HUES6 (cell line): ENCODE measurements around the gene TAS2R3.

ENCODE experiments used
- H3K27ac ChIP-seq: 2 replicates; pipeline ENCODE4 v1.7.0; 2013; ENCODE audit warnings: low read depth, mild to moderate bottlenecking, low read length, inconsistent platforms
- H3K27me3 ChIP-seq: 2 replicates; pipeline ENCODE4 v1.6.1; 2013; ENCODE audit warnings: low read length; ENCODE audit not compliant: control insufficient read depth, insufficient read depth
- H3K36me3 ChIP-seq: 2 replicates; pipeline ENCODE4 v1.6.1; 2013; ENCODE audit warnings: low read length; ENCODE audit not compliant: control insufficient read depth, insufficient read depth
- H3K4me1 ChIP-seq: 2 replicates; pipeline ENCODE4 v1.6.1; 2013; ENCODE audit warnings: low read length; ENCODE audit not compliant: control insufficient read depth, insufficient read depth
- H3K4me3 ChIP-seq: 2 replicates; pipeline ENCODE4 v1.5.1; 2013; ENCODE audit warnings: low read depth, low read length
- H3K9ac ChIP-seq: one replicate; pipeline ENCODE4 v1.6.1; 2013; ENCODE audit warnings: mild to moderate bottlenecking, low read length
- H3K9me3 ChIP-seq: 2 replicates; pipeline ENCODE4 v1.6.1; 2013; ENCODE audit warnings: low read depth, low read length; ENCODE audit not compliant: control insufficient read depth, insufficient read depth

TAS2R3 gene

GRCh38 chr7:141788296-141788695 lies 24.4 kb downstream of the TAS2R3 start:
- H3K36me3 ChIP-seq, result peaks cover 4% of the 10 kb centered on the region; the same call in 1 of the 2 replicates
- no peak overlapping the region for H3K27ac ChIP-seq
- no peaks in the 10 kb centered on the region for H3K4me1 ChIP-seq
- no peaks in the 10 kb centered on the region for H3K27me3 ChIP-seq
- H3K9me3 ChIP-seq, result no peaks in the 10 kb centered on the region
- no peak overlapping the region for H3K4me3 ChIP-seq
- H3K9ac ChIP-seq, result no peak overlapping the region

DNA sequence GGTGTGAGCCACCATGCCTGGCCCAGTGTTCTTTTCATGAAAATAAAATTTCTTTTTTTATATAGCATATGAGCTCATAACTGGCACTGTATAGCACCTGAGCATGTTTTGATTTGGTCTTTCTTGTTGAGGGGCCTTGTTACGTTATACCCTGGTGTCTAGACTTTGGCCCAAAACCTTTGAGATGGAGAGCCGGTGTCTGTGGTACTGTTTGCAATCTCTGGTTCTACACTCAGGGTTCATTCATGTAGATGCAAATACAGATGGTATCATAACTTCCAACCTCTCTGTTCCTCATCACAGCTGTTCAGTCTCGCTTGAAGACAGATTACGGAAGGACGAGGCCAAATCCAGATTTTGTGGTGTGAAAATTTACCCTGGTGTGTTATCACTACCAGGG lies 26.0 kb downstream of the TAS2R3 start, which contains the start of gene TAS2R5:
Gene TAS2R5, plus strand, starts transcription at position 301 of the 400 bp plus-strand sequence. CDS start 145 bp downstream, outside the sequence.
- Histone ChIP-seq H3K36me3 (peaks cover 4% of the 10 kb centered on the region; the same call in 1 of the 2 replicates), H3K9ac (no peak within 1 kb of the TSS), H3K27ac (no peak within 1 kb of the TSS), H3K27me3 (no peaks in the 10 kb centered on the region), H3K4me3 (no peak within 1 kb of the TSS), H3K4me1 (no peaks in the 10 kb centered on the region), H3K9me3 (no peaks in the 10 kb centered on the region)

GRCh38 chr7:141792526-141792925 lies 28.6 kb downstream of the TAS2R3 start:
- Histone ChIP-seq H3K27me3 (no peaks in the 10 kb centered on the region), H3K9me3 (no peaks in the 10 kb centered on the region), H3K4me3 (no peak overlapping the region), H3K27ac (no peak overlapping the region), H3K9ac (no peak overlapping the region), H3K36me3 (peaks cover 4% of the 10 kb centered on the region; the same call in 1 of the 2 replicates), H3K4me1 (no peaks in the 10 kb centered on the region)
